K562 (cell line): Measurements from ENCODE around the gene SLC39A13. TPM values are rescaled to one million over a fixed set of nuclear protein-coding genes. Genes with fewer than 3 reads are reported as not detected.
A peak's percentile ranks its signal among the peaks of the same experiment; 100 is the strongest.

Experiments used
- BCOR ChIP-seq: fragments of 450-650 bp; IDR thresholded peaks from 2 replicates; pipeline ENCODE4 v1.6.1; 2016
- CREB1 ChIP-seq, 2 experiments: sonication (generic) in 1 of 2; formaldehyde crosslinking in 1 of 2; IDR thresholded peaks; 2 replicates each; pipeline versions ENCODE4 v1.6.1 to v1.8.0; 2012 to 2022; ENCODE audit warnings: inconsistent platforms in 1 of 2, mild to moderate bottlenecking in 1 of 2, missing genetic modification reagents in 1 of 2, moderate library complexity in 1 of 2
- E2F5 ChIP-seq: sonication (generic); formaldehyde crosslinking; IDR thresholded peaks from 2 replicates; pipeline ENCODE4 v1.8.0; 2022; ENCODE audit warnings: mild to moderate bottlenecking, missing genetic modification reagents
- EP300 ChIP-seq: IDR thresholded peaks from 2 replicates; pipeline ENCODE4 v1.6.1; 2012; ENCODE audit warnings: low read length, improper control_type of control experiment
- FOXJ3 ChIP-seq: sonication (generic); formaldehyde crosslinking; IDR thresholded peaks from 2 replicates; pipeline ENCODE4 v1.4.0; 2020; ENCODE audit warnings: mild to moderate bottlenecking, missing genetic modification reagents
- GTF2B ChIP-seq: IDR thresholded peaks from 2 replicates; pipeline ENCODE4 v1.6.1; 2011; ENCODE audit not compliant: insufficient read length; ENCODE audit errors: extremely low read depth
- HDAC3 ChIP-seq: fragments of 450-650 bp; IDR thresholded peaks from 2 replicates; pipeline ENCODE4 v1.6.1; 2018; ENCODE audit warnings: borderline replicate concordance, mild to moderate bottlenecking, moderate library complexity; ENCODE audit not compliant: partially characterized antibody
- ID3 ChIP-seq, 2 experiments: fragments of 250-450 bp in 1 of 2; fragments of 450-650 bp in 1 of 2; sonication (Bioruptor Pico) in 1 of 2; IDR thresholded peaks; 2 replicates each; pipeline versions ENCODE4 v1.6.1 to v1.8.0; 2016 to 2021; ENCODE audit warnings: mild to moderate bottlenecking in 2 of 2, moderate library complexity in 2 of 2, missing compliant biosample characterization in 1 of 2, missing genetic modification characterization in 1 of 2
- MNT ChIP-seq, 2 experiments: fragments of 450-650 bp; conservative IDR thresholded peaks; 2 replicates each; pipeline ENCODE4 v1.6.1; 2017; ENCODE audit warnings: mild to moderate bottlenecking in 2 of 2, moderate library complexity in 2 of 2
- MTA3 ChIP-seq: fragments of 450-650 bp; formaldehyde crosslinking; IDR thresholded peaks from 2 replicates; pipeline ENCODE4 v1.6.1; 2017; ENCODE audit warnings: mild to moderate bottlenecking, borderline replicate concordance
- NR2C1 ChIP-seq, 2 experiments: fragments of 450-650 bp; IDR thresholded peaks; 2 replicates each; pipeline ENCODE4 v1.6.1; 2017; ENCODE audit warnings: mild to moderate bottlenecking in 2 of 2, antibody characterized with exemption in 1 of 2, inconsistent platforms in 1 of 2, missing compliant biosample characterization in 1 of 2, missing genetic modification characterization in 1 of 2
- NR4A1 ChIP-seq, 2 experiments: fragments of 250-450 bp in 1 of 2; fragments of 450-650 bp in 1 of 2; sonication (Bioruptor Pico) in 1 of 2; IDR thresholded peaks; 2 replicates each; pipeline versions ENCODE4 v1.4.0 to v1.6.1; 2016 to 2020; ENCODE audit warnings: mild to moderate bottlenecking in 2 of 2, missing compliant biosample characterization in 1 of 2, missing genetic modification characterization in 1 of 2, moderate library complexity in 1 of 2
- POLR2AphosphoS5 ChIP-seq: IDR thresholded peaks from 2 replicates; pipeline ENCODE4 v1.6.1; 2011; ENCODE audit warnings: mild to moderate bottlenecking, low read depth, low read length, moderate library complexity; ENCODE audit not compliant: control insufficient read depth, insufficient read depth
- PTBP1 ChIP-seq: fragments of 200-400 bp; formaldehyde crosslinking; IDR thresholded peaks from 2 replicates; pipeline ENCODE4 v1.6.1; 2017; ENCODE audit warnings: low read depth, low read length
- RBM25 ChIP-seq: fragments of 200-400 bp; formaldehyde crosslinking; IDR thresholded peaks from 2 replicates; pipeline ENCODE4 v1.6.1; 2018; ENCODE audit warnings: low read length, low read depth, moderate library complexity; ENCODE audit not compliant: severe bottlenecking
- RNF2 ChIP-seq: sonication (generic); IDR thresholded peaks from 2 replicates; pipeline ENCODE4 v1.6.1; 2016
- SMARCA4 ChIP-seq: fragments of 450-650 bp; IDR thresholded peaks from 2 replicates; pipeline ENCODE4 v1.6.1; 2016
- SNIP1 ChIP-seq: fragments of 450-650 bp; IDR thresholded peaks from 2 replicates; pipeline ENCODE4 v1.7.1; 2017; ENCODE audit warnings: low read depth, mild to moderate bottlenecking
- SNRNP70 ChIP-seq: fragments of 200-400 bp; formaldehyde crosslinking; optimal IDR thresholded peaks from 2 replicates; pipeline ENCODE3; 2017; ENCODE audit warnings: low read depth, low read length
- TEAD1 ChIP-seq, 2 experiments: fragments of 450-650 bp in 1 of 2; sonication (generic) in 1 of 2; formaldehyde crosslinking; IDR thresholded peaks; 2 replicates each; pipeline versions ENCODE4 v1.4.0 to v1.8.0; 2020 to 2022; ENCODE audit warnings: mild to moderate bottlenecking in 2 of 2, missing genetic modification reagents in 1 of 2
- ZNF124 ChIP-seq: sonication (generic); formaldehyde crosslinking; IDR thresholded peaks from 2 replicates; pipeline ENCODE4 v1.8.1; 2022; ENCODE audit warnings: missing genetic modification reagents
- ZNF212 ChIP-seq: fragments of 450-650 bp; formaldehyde crosslinking; IDR thresholded peaks from 2 replicates; pipeline ENCODE4 v1.4.0; 2020; ENCODE audit warnings: mild to moderate bottlenecking
- ZNF444 ChIP-seq: fragments of 250-450 bp; sonication (Bioruptor Pico); IDR thresholded peaks from 2 replicates; pipeline ENCODE4 v1.4.0; 2020; ENCODE audit warnings: mild to moderate bottlenecking, moderate library complexity
- polyA plus RNA-seq, 8 experiments: library from polyadenylated mRNA; depleted of rRNA in 4 of 8; stranded (reverse) in 5 of 8; unstranded in 3 of 8; fragments of >200 nt; fragmentation: Nextera tagmentation in 2 of 8; fragmentation: Illumina TruSeq in 1 of 8; extraction: Ambion mirVana in 2 of 8; extraction: Trizol in 1 of 8; gene quantifications; 2 replicates each; pipeline versions ENCODE4 v1.2.1 to v1.2.3, GENCODE V29; 2011 to 2014; ENCODE audit warnings: inconsistent platforms in 1 of 8, missing spikeins in 1 of 8
- total RNA-seq, 7 experiments: library from RNA; depleted of rRNA in 6 of 7; stranded (reverse); fragments of >200 nt in 6 of 7; fragmentation: Illumina TruSeq in 2 of 7; extraction: Trizol in 2 of 7; gene quantifications; 2 replicates each; pipeline versions ENCODE4 v1.2.1 to v1.2.3, GENCODE V29; 2011 to 2021; ENCODE audit warnings: low replicate concordance in 1 of 7

Gene SLC39A13
- total and polyA plus RNA-seq, 9 of the 15 experiments (the other 6 are each of a cell fraction or from before 2014, with no cell fraction given) = 0.17 to 15.9 (median 3.2) TPM

- TF ChIP-seq MNT (conservative IDR thresholded peaks at IDR 0.05) = no peak
- no peak for TF ChIP-seq SNIP1
- no peak for TF ChIP-seq HDAC3
- no peak for TF ChIP-seq NR2C1 (IDR thresholded peaks at IDR 0.05)
- TF ChIP-seq NR2C1 (tag; IDR thresholded peaks at IDR 0.05) = no peak
- TF ChIP-seq POLR2AphosphoS5 = peak; percentile 25; the same call in 1 of the 2 replicates
- TF ChIP-seq BCOR = peak; percentile 93
- TF ChIP-seq CREB1 (IDR thresholded peaks at IDR 0.05) = 0 out of 2 replicates have a peak, but pooled peaks have one; percentile 19
- TF ChIP-seq CREB1 (CRISPR knock-in tag; IDR thresholded peaks at IDR 0.05) = no peak
- no peak for TF ChIP-seq FOXJ3 (CRISPR knock-in tag)
- 0 out of 2 replicates have a peak, but pooled peaks have one; percentile 24 for TF ChIP-seq RNF2
- no peak for TF ChIP-seq ZNF444 (CRISPR knock-in tag)
- TF ChIP-seq ZNF124 = no peak
- TF ChIP-seq ID3 (CRISPR knock-in tag; IDR thresholded peaks at IDR 0.05) = no peak
- no peak for TF ChIP-seq ID3 (tag; IDR thresholded peaks at IDR 0.05)
- TF ChIP-seq NR4A1 (CRISPR knock-in tag; IDR thresholded peaks at IDR 0.05) = no peak
- no peak for TF ChIP-seq NR4A1 (tag; IDR thresholded peaks at IDR 0.05)
- no peak for TF ChIP-seq TEAD1 (CRISPR knock-in tag; IDR thresholded peaks at IDR 0.05)
- TF ChIP-seq PTBP1 = peak; percentile 78; the same call in 1 of the 2 replicates
- peak; percentile 69 for TF ChIP-seq RBM25
- TF ChIP-seq EP300 = peak; percentile 34; the same call in 1 of the 2 replicates
- no peak for TF ChIP-seq SNRNP70
- TF ChIP-seq SMARCA4 = peak; percentile 61
- TF ChIP-seq ZNF212 (CRISPR knock-in tag) = no peak
- TF ChIP-seq GTF2B = no peak
- peak; percentile 21; the same call in 1 of the 2 replicates for TF ChIP-seq MTA3
- TF ChIP-seq E2F5 = no peak
Observed at GRCh38 chr11:47399860-47400767, 8.3 kb upstream of the SLC39A13 start (continued).
